GM12891 (cell line): Measurements from ENCODE around the gene PHAF1.

Experiments
- PAX5 ChIP-seq: IDR thresholded peaks from 2 replicates; pipeline ENCODE4 v1.6.1; 2011; ENCODE audit warnings: low read length, moderate library complexity, mild to moderate bottlenecking; ENCODE audit not compliant: insufficient read depth, severe bottlenecking
- POLR2A ChIP-seq: IDR thresholded peaks from 2 replicates; pipeline ENCODE4 v1.6.1; 2011; ENCODE audit warnings: low read depth, low read length, control low read depth
- POLR2AphosphoS5 ChIP-seq: IDR thresholded peaks from 2 replicates; pipeline ENCODE4 v1.6.1; 2011; ENCODE audit warnings: low read depth, low read length, control low read depth
- POU2F2 ChIP-seq: IDR thresholded peaks from 2 replicates; pipeline ENCODE4 v1.6.1; 2011; ENCODE audit warnings: low read depth, mild to moderate bottlenecking, control low read depth, low read length, moderate library complexity
- SPI1 ChIP-seq: IDR thresholded peaks from 2 replicates; pipeline ENCODE4 v1.6.1; 2011; ENCODE audit warnings: low read depth, low read length, control low read depth
- TAF1 ChIP-seq: IDR thresholded peaks from 2 replicates; pipeline ENCODE4 v1.6.1; 2011; ENCODE audit warnings: low read depth, low read length, control low read depth

DNA sequence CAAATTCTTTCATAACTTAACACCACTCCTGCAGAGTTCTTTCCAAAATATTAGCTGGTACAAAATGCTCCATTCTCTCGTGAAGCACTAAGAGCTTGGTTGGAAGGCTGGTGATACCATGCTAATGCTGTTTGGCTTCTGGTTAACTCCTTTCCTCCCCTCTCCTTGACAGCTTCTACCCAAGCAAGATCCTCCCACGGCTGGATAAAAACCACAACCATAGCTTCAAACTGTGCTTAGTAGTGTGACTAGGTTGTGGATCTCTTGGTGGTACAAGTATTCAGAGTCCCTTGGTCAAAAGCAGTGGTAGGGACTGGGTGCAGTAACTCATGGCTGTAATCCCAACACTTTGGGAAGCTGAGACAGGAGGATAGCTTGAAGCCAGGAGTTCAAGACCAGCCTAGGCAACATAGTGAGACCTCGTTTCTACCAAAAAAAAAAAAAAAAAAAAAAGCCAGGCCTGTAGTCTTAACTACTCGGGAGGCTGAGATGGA is 2.3 kb downstream of the PHAF1 start:
- no peak for TF ChIP-seq POLR2A
- TF ChIP-seq POLR2AphosphoS5, result no peak
- TF ChIP-seq TAF1, result no peak
- no peak for TF ChIP-seq SPI1
- TF ChIP-seq POU2F2, result no peak
- no peak for TF ChIP-seq PAX5
